K562 (cell line): ENCODE data around the gene NR4A2. TPM values are rescaled to one million over a fixed set of nuclear protein-coding genes. Genes with fewer than 3 reads are reported as not detected.

Experiments
- JUN ChIP-seq, 2 experiments: sonication (generic) in 1 of 2; formaldehyde crosslinking in 1 of 2; IDR thresholded peaks; 2 replicates each; pipeline versions ENCODE4 v1.6.1 to v1.8.0; 2012 to 2022; ENCODE audit warnings: borderline replicate concordance in 2 of 2, mild to moderate bottlenecking in 2 of 2, improper control_type of control experiment in 1 of 2, low read depth in 1 of 2, low read length in 1 of 2, missing genetic modification reagents in 1 of 2
- KAT7 ChIP-seq: sonication (generic); formaldehyde crosslinking; IDR thresholded peaks from 2 replicates; pipeline ENCODE4 v1.8.0; 2022; ENCODE audit warnings: missing genetic modification reagents, mild to moderate bottlenecking, borderline replicate concordance
- KLF13 ChIP-seq: fragments of 450-650 bp; IDR thresholded peaks from 2 replicates; pipeline ENCODE4 v1.6.1; 2016; ENCODE audit warnings: missing genetic modification characterization, low read depth, mild to moderate bottlenecking, missing compliant biosample characterization, moderate library complexity, borderline replicate concordance
- L3MBTL2 ChIP-seq: fragments of 450-650 bp; IDR thresholded peaks from 2 replicates; pipeline ENCODE4 v1.6.1; 2016; ENCODE audit warnings: mild to moderate bottlenecking, moderate library complexity
- MAFF ChIP-seq: IDR thresholded peaks from 2 replicates; pipeline ENCODE4 v1.6.1; 2012; ENCODE audit warnings: low read length, improper control_type of control experiment
- MAFK ChIP-seq: IDR thresholded peaks from 2 replicates; pipeline ENCODE4 v1.6.1; 2011; ENCODE audit warnings: low read length, improper control_type of control experiment
- MTF1 ChIP-seq: fragments of 250-450 bp; sonication (Bioruptor Pico); IDR thresholded peaks from 2 replicates; pipeline ENCODE4 v1.9.0; 2021; ENCODE audit warnings: moderate library complexity, mild to moderate bottlenecking, inconsistent platforms, borderline replicate concordance
- NFATC3 ChIP-seq: fragments of 450-650 bp; IDR thresholded peaks from 2 replicates; pipeline ENCODE4 v1.6.1; 2017; ENCODE audit warnings: mild to moderate bottlenecking
- NR1H2 ChIP-seq: sonication (generic); formaldehyde crosslinking; IDR thresholded peaks from 2 replicates; pipeline ENCODE4 v1.4.0; 2020; ENCODE audit warnings: mild to moderate bottlenecking, missing genetic modification reagents
- RAD21 ChIP-seq, 2 experiments: fragments of 250-450 bp in 1 of 2; fragments of 450-650 bp in 1 of 2; sonication (Bioruptor Pico) in 1 of 2; formaldehyde crosslinking in 1 of 2; IDR thresholded peaks in 1 of 2; conservative IDR thresholded peaks in 1 of 2; 2 replicates each; pipeline versions ENCODE4 v1.4.0 to v1.8.0; 2020 to 2022; ENCODE audit warnings: mild to moderate bottlenecking in 2 of 2, moderate library complexity in 1 of 2
- SMARCA4 ChIP-seq: fragments of 450-650 bp; IDR thresholded peaks from 2 replicates; pipeline ENCODE4 v1.6.1; 2016
- YBX1 ChIP-seq: fragments of 450-650 bp; IDR thresholded peaks from 2 replicates; pipeline ENCODE4 v1.7.1; 2016; ENCODE audit warnings: mild to moderate bottlenecking
- ZBTB17 ChIP-seq: fragments of 450-650 bp; formaldehyde crosslinking; IDR thresholded peaks from 2 replicates; pipeline ENCODE4 v1.4.0; 2020; ENCODE audit warnings: mild to moderate bottlenecking
- ZNF175 ChIP-seq: fragments of 200-800 bp; sonication (Bioruptor generic); IDR thresholded peaks from 2 replicates; pipeline ENCODE4 v1.6.1; 2016; ENCODE audit warnings: low read depth, mild to moderate bottlenecking, missing genetic modification characterization, missing compliant biosample characterization
- ZNF197 ChIP-seq: fragments of 200-800 bp; sonication (Bioruptor generic); IDR thresholded peaks from 2 replicates; pipeline ENCODE4 v1.6.1; 2016; ENCODE audit warnings: low read depth, missing genetic modification characterization, missing compliant biosample characterization
- ZNF316 ChIP-seq: fragments of 450-650 bp; IDR thresholded peaks from 2 replicates; pipeline ENCODE4 v1.6.1; 2016
- ZNF655 ChIP-seq: fragments of 250-450 bp; sonication (Bioruptor Pico); IDR thresholded peaks from 2 replicates; pipeline ENCODE4 v1.5.0; 2021
- ZNF668 ChIP-seq: fragments of 250-450 bp; sonication (Bioruptor Pico); IDR thresholded peaks from 2 replicates; pipeline ENCODE4 v1.8.0; 2022; ENCODE audit warnings: mild to moderate bottlenecking, inconsistent platforms
- ZNF778 ChIP-seq: fragments of 450-650 bp; formaldehyde crosslinking; IDR thresholded peaks from 2 replicates; pipeline ENCODE4 v1.4.0; 2020; ENCODE audit warnings: mild to moderate bottlenecking, moderate library complexity
- polyA plus RNA-seq, 8 experiments: library from polyadenylated mRNA; depleted of rRNA in 4 of 8; stranded (reverse) in 5 of 8; unstranded in 3 of 8; fragments of >200 nt; fragmentation: Nextera tagmentation in 2 of 8; fragmentation: Illumina TruSeq in 1 of 8; extraction: Ambion mirVana in 2 of 8; extraction: Trizol in 1 of 8; gene quantifications; 2 replicates each; pipeline versions ENCODE4 v1.2.1 to v1.2.3, GENCODE V29; 2011 to 2014; ENCODE audit warnings: inconsistent platforms in 1 of 8, missing spikeins in 1 of 8
- total RNA-seq, 7 experiments: library from RNA; depleted of rRNA in 6 of 7; stranded (reverse); fragments of >200 nt in 6 of 7; fragmentation: Illumina TruSeq in 2 of 7; extraction: Trizol in 2 of 7; gene quantifications; 2 replicates each; pipeline versions ENCODE4 v1.2.1 to v1.2.3, GENCODE V29; 2011 to 2021; ENCODE audit warnings: low replicate concordance in 1 of 7
- TF ChIP-seq, protein P1 (sequence below): fragments of 450-650 bp; IDR thresholded peaks from 2 replicates; pipeline ENCODE4 v1.6.1; 2016; ENCODE audit warnings: mild to moderate bottlenecking
- TF ChIP-seq, protein P2 (sequence below): conservative IDR thresholded peaks from 2 replicates; pipeline ENCODE4 v1.6.1; 2011; ENCODE audit warnings: low read depth, mild to moderate bottlenecking, low read length; ENCODE audit not compliant: control insufficient read depth
- TF ChIP-seq, protein P3 (sequence below): sonication (generic); formaldehyde crosslinking; IDR thresholded peaks from 2 replicates; pipeline ENCODE4 v1.4.0; 2020; ENCODE audit warnings: mild to moderate bottlenecking, missing genetic modification reagents

The NR4A2 gene
- total and polyA plus RNA-seq, 9 of the 15 experiments (the other 6 are each of a cell fraction or from before 2014, with no cell fraction given), result 0.94 to 5.1 (median 1.3) TPM

DNA sequence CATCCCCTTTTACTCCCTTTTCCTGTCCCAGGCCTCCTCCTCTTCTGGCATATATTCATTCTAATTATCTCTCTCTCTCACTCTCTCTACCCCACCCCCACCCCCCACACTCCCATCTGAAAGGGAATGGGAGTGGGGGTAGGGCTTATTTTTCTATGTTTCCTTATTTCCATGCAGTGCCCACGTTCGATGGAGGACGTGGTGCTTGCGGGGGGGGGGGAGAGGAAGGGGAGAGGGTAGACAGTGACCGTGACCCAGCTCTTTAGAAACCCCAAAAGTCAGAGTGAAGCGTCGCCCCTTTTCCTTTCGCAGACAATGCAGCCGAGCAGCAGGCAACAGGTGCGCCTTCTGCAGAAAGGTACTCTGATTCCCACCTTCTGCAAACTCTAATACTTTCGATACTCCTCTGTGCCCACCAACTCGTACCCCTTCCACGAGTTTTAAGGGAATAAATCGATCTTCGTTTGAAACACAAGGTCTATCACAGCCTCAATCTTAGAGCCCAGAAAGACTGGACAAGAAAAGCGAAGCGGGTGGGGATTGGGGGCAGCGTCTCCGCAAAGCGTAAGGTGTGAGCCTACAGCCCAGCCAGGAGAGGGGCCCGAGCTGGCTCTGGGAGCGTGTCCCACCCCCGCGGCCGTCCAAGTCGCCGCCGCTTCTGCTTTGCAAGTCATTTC is 891 bp upstream of the NR4A2 start (continued):
- TF ChIP-seq, protein P1, sequence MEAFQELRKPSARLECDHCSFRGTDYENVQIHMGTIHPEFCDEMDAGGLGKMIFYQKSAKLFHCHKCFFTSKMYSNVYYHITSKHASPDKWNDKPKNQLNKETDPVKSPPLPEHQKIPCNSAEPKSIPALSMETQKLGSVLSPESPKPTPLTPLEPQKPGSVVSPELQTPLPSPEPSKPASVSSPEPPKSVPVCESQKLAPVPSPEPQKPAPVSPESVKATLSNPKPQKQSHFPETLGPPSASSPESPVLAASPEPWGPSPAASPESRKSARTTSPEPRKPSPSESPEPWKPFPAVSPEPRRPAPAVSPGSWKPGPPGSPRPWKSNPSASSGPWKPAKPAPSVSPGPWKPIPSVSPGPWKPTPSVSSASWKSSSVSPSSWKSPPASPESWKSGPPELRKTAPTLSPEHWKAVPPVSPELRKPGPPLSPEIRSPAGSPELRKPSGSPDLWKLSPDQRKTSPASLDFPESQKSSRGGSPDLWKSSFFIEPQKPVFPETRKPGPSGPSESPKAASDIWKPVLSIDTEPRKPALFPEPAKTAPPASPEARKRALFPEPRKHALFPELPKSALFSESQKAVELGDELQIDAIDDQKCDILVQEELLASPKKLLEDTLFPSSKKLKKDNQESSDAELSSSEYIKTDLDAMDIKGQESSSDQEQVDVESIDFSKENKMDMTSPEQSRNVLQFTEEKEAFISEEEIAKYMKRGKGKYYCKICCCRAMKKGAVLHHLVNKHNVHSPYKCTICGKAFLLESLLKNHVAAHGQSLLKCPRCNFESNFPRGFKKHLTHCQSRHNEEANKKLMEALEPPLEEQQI, result no peak
- peak; percentile 40; the same call in 1 of the 2 replicates for TF ChIP-seq ZNF197 (CRISPR knock-in tag)
- TF ChIP-seq YBX1, result no peak
- no peak for TF ChIP-seq JUN (IDR thresholded peaks at IDR 0.05; ENCODE audit: borderline replicate concordance, low read depth, low read length)
- no peak for TF ChIP-seq JUN (CRISPR knock-in tag; IDR thresholded peaks at IDR 0.05; ENCODE audit: borderline replicate concordance)
- TF ChIP-seq, protein P2, sequence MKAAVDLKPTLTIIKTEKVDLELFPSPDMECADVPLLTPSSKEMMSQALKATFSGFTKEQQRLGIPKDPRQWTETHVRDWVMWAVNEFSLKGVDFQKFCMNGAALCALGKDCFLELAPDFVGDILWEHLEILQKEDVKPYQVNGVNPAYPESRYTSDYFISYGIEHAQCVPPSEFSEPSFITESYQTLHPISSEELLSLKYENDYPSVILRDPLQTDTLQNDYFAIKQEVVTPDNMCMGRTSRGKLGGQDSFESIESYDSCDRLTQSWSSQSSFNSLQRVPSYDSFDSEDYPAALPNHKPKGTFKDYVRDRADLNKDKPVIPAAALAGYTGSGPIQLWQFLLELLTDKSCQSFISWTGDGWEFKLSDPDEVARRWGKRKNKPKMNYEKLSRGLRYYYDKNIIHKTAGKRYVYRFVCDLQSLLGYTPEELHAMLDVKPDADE, result no peak
- no peak for TF ChIP-seq RAD21 (CRISPR knock-in tag; conservative IDR thresholded peaks at IDR 0.05 in 1 of 2, IDR thresholded peaks at IDR 0.05 in 1 of 2)
- TF ChIP-seq KLF13 (tag), result peak; percentile 13; the same call in 1 of the 2 replicates
- TF ChIP-seq, protein P3, sequence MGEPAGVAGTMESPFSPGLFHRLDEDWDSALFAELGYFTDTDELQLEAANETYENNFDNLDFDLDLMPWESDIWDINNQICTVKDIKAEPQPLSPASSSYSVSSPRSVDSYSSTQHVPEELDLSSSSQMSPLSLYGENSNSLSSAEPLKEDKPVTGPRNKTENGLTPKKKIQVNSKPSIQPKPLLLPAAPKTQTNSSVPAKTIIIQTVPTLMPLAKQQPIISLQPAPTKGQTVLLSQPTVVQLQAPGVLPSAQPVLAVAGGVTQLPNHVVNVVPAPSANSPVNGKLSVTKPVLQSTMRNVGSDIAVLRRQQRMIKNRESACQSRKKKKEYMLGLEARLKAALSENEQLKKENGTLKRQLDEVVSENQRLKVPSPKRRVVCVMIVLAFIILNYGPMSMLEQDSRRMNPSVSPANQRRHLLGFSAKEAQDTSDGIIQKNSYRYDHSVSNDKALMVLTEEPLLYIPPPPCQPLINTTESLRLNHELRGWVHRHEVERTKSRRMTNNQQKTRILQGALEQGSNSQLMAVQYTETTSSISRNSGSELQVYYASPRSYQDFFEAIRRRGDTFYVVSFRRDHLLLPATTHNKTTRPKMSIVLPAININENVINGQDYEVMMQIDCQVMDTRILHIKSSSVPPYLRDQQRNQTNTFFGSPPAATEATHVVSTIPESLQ (CRISPR knock-in tag), result peak; percentile 77; the same call in 1 of the 2 replicates
- no peak for TF ChIP-seq ZNF655 (CRISPR knock-in tag)
- TF ChIP-seq L3MBTL2, result 0 out of 2 replicates have a peak, but pooled peaks have one; percentile 10
- TF ChIP-seq ZNF175 (CRISPR knock-in tag), result no peak
- TF ChIP-seq NFATC3, result no peak
- no peak for TF ChIP-seq ZNF668 (CRISPR knock-in tag)
- TF ChIP-seq KAT7, result no peak
- TF ChIP-seq ZNF778 (CRISPR knock-in tag), result no peak
- TF ChIP-seq NR1H2 (CRISPR knock-in tag), result 0 out of 2 replicates have a peak, but pooled peaks have one; percentile 69
- no peak for TF ChIP-seq MAFF
- no peak for TF ChIP-seq MAFK
- TF ChIP-seq MTF1 (CRISPR knock-in tag), result no peak
- TF ChIP-seq ZNF316, result 0 out of 2 replicates have a peak, but pooled peaks have one; percentile 45
- TF ChIP-seq SMARCA4, result no peak
- no peak; the same call in 1 of the 2 replicates for TF ChIP-seq ZBTB17 (CRISPR knock-in tag)
